HepG2 (cell line): ENCODE data around the gene NBPF4.
"Not testable (repeated sequence)": the region's sequence is repeated elsewhere in the genome, so short reads cannot be mapped to it uniquely, and the experiment has no call there.

Source experiments
- SIN3A ChIP-seq: IDR thresholded peaks from 2 replicates; pipeline ENCODE4 v1.6.1; 2011; ENCODE audit warnings: low read depth, mild to moderate bottlenecking, control low read depth, low read length, borderline replicate concordance
- STAG1 ChIP-seq: sonication (generic); formaldehyde crosslinking; IDR thresholded peaks from 2 replicates; pipeline ENCODE4 v1.4.0; 2020; ENCODE audit warnings: missing genetic modification reagents

GRCh38 chr1:108217515-108218174 lies 26.2 kb downstream of the NBPF4 start:
- TF ChIP-seq SIN3A, STAG1: not testable (repeated sequence)
